ENCODE data around the gene SGTA. TPM values are rescaled to one million over a fixed set of nuclear protein-coding genes. Genes with fewer than 3 reads are reported as not detected.
"Not testable (repeated sequence)": the region's sequence is repeated elsewhere in the genome, so short reads cannot be mapped to it uniquely, and the experiment has no call there.

Gene SGTA
- total and polyA plus RNA-seq, 3 experiments from 2014 or later, result 39.7 to 93.9 (median 87.8) TPM

- H3K4me3 Mint-ChIP-seq, result peak within 1 kb of the TSS; percentile 82 to 95 (median 84)
- peak within 1 kb of the TSS; percentile 66 for H3K4me3 ChIP-seq (ENCODE audit: low read length)
- peaks cover 0 to 7% (median 3%) of the 10 kb centered on the region in 3 donors for H3K36me3 Mint-ChIP-seq
- no peaks in the 10 kb centered on the region for H3K9me3 ChIP-seq (ENCODE audit: low read length)
- no peaks in the 10 kb centered on the region for H3K27me3 Mint-ChIP-seq
- H3K9me3 Mint-ChIP-seq, result no peaks in the 10 kb centered on the region
- POLR2A ChIA-PET, result interaction anchor here (0.5 to 1.0 kb wide), 4 partner anchors 21 to 184 kb away, joined by 3 to 4 read pairs (median 3); partner anchors contain the start of genes SLC39A3 and ZNF555
- no peaks in the 10 kb centered on the region for H3K36me3 ChIP-seq (ENCODE audit: insufficient read depth, low read length)
- DNase-seq, result peak; percentile 97 to 99 (median 98)
- CTCF ChIA-PET, result interaction anchor here (0.7 to 1.8 kb wide), 6 partner anchors 14 to 171 kb away, joined by 3 to 11 read pairs (median 3); no protein-coding TSS in a partner anchor
- peaks cover 6 to 18% (median 7%) of the 10 kb centered on the region in 3 donors for H3K4me1 Mint-ChIP-seq
- no peaks in the 10 kb centered on the region for H3K27me3 ChIP-seq (ENCODE audit: insufficient read depth, low read length, poor library complexity, severe bottlenecking)
- H3K27ac ChIP-seq (ENCODE audit: low read depth, low read length), result peak within 1 kb of the TSS; percentile 57
- H3K4me1 ChIP-seq (ENCODE audit: insufficient read depth, low read length), result no peaks in the 10 kb centered on the region
- peak within 1 kb of the TSS in 5 of 8 donors; percentile 17 to 83 (median 56) for H3K27ac Mint-ChIP-seq
Observed at GRCh38 chr19:2819540-2820111, 36.6 kb upstream of the SGTA start, which contains the start of gene ZNF554. Gene ZNF554 (plus strand): TSS chr19:2819868. CDS start chr19:2820072, 204 bp downstream.

GRCh38 chr19:2817237-2817829 lies 34.3 kb upstream of the SGTA start:
- POLR2A ChIA-PET; H3K36me3 ChIP-seq (ENCODE audit: insufficient read depth, low read length); H3K9me3 ChIP-seq (ENCODE audit: low read length); H3K27me3 Mint-ChIP-seq; H3K4me3 ChIP-seq (ENCODE audit: low read length); H3K9me3 Mint-ChIP-seq; DNase-seq; H3K27me3 ChIP-seq (ENCODE audit: insufficient read depth, low read length, poor library complexity, severe bottlenecking); H3K27ac ChIP-seq (ENCODE audit: low read depth, low read length); H3K4me1 ChIP-seq (ENCODE audit: insufficient read depth, low read length); H3K36me3 Mint-ChIP-seq; CTCF ChIA-PET: not testable (repeated sequence)
- Mint-ChIP-seq H3K4me3 (peak overlapping the region in 3 of 7 donors; percentile 20 to 81 (median 63)), H3K4me1 (peaks cover 4 to 15% (median 6%) of the 10 kb centered on the region in 3 donors), H3K27ac (peak overlapping the region in 1 of 8 donors; percentile 66)

GRCh38 chr19:2816641-2817040 lies 33.6 kb upstream of the SGTA start:
- H3K36me3 ChIP-seq (ENCODE audit: insufficient read depth, low read length), result no peaks in the 10 kb centered on the region
- no peak overlapping the region for H3K27ac Mint-ChIP-seq
- H3K4me1 Mint-ChIP-seq, result peaks cover 4 to 14% (median 6%) of the 10 kb centered on the region in 3 donors
- H3K36me3 Mint-ChIP-seq, result peaks cover 0 to 4% (median 0%) of the 10 kb centered on the region in 3 donors
- ChIA-PET POLR2A (no interaction called here), CTCF (no interaction called here)
- H3K4me1 ChIP-seq (ENCODE audit: insufficient read depth, low read length), result no peaks in the 10 kb centered on the region
- no peaks in the 10 kb centered on the region for H3K9me3 ChIP-seq (ENCODE audit: low read length)
- H3K9me3 Mint-ChIP-seq, result no peaks in the 10 kb centered on the region
- H3K4me3 Mint-ChIP-seq, result no peak overlapping the region
- no peaks in the 10 kb centered on the region for H3K27me3 Mint-ChIP-seq
- no peak overlapping the region for H3K27ac ChIP-seq (ENCODE audit: low read depth, low read length)
- DNase-seq, result no peak
- no peak overlapping the region for H3K4me3 ChIP-seq (ENCODE audit: low read length)
- no peaks in the 10 kb centered on the region for H3K27me3 ChIP-seq (ENCODE audit: insufficient read depth, low read length, poor library complexity, severe bottlenecking)

GRCh38 chr19:2815923-2816322 lies 32.9 kb upstream of the SGTA start:
- POLR2A ChIA-PET, result no interaction called here
- no peaks in the 10 kb centered on the region for H3K36me3 ChIP-seq (ENCODE audit: insufficient read depth, low read length)
- peaks cover 0 to 7% (median 0%) of the 10 kb centered on the region in 3 donors for H3K36me3 Mint-ChIP-seq
- H3K4me1 Mint-ChIP-seq, result peaks cover 1 to 7% (median 4%) of the 10 kb centered on the region in 3 donors
- H3K4me3 ChIP-seq (ENCODE audit: low read length), result no peak overlapping the region
- no peak overlapping the region for H3K4me3 Mint-ChIP-seq
- no peaks in the 10 kb centered on the region for H3K9me3 ChIP-seq (ENCODE audit: low read length)
- no peak for DNase-seq
- H3K27ac ChIP-seq (ENCODE audit: low read depth, low read length), result no peak overlapping the region
- CTCF ChIA-PET, result no interaction called here
- H3K9me3 Mint-ChIP-seq, result no peaks in the 10 kb centered on the region
- H3K27me3 Mint-ChIP-seq, result no peaks in the 10 kb centered on the region
- no peaks in the 10 kb centered on the region for H3K27me3 ChIP-seq (ENCODE audit: insufficient read depth, low read length, poor library complexity, severe bottlenecking)
- no peak overlapping the region for H3K27ac Mint-ChIP-seq
- no peaks in the 10 kb centered on the region for H3K4me1 ChIP-seq (ENCODE audit: insufficient read depth, low read length)

DNA sequence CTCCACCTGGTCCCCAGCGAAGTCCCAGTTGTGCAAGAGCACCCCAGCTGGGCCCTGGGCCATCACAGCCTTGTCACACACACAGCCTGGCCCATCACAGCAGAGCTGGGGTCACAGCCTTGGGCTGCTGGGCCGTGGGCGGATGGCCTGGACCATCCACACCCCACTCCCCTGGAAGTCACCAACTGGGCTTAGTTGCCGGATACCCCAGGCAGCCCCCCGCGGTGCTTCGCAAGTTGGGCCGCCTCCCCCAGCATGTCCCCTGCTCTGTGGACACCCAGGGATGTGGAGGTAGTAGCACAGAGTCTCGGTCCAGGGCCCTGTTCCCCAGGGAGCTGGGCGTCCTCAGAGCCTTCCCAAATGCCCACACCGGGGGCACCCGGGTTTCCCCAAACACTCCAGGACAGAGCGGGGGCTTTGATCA lies 32.1 kb upstream of the SGTA start:
- H3K9me3 Mint-ChIP-seq, result no peaks in the 10 kb centered on the region
- Histone ChIP-seq H3K4me1 (ENCODE audit: insufficient read depth, low read length) (no peaks in the 10 kb centered on the region), H3K9me3 (ENCODE audit: low read length) (no peaks in the 10 kb centered on the region), H3K27ac (ENCODE audit: low read depth, low read length) (no peak overlapping the region), H3K36me3 (ENCODE audit: insufficient read depth, low read length) (no peaks in the 10 kb centered on the region), H3K27me3 (ENCODE audit: insufficient read depth, low read length, poor library complexity, severe bottlenecking) (no peaks in the 10 kb centered on the region), H3K4me3 (ENCODE audit: low read length) (no peak overlapping the region)
- ChIA-PET CTCF (no interaction called here), POLR2A (no interaction called here)
- H3K4me1 Mint-ChIP-seq, result peaks cover 0 to 1% (median under 1%) of the 10 kb centered on the region in 3 donors
- peaks cover 0 to 8% (median 0%) of the 10 kb centered on the region in 3 donors for H3K36me3 Mint-ChIP-seq
- no peak for DNase-seq
- no peak overlapping the region for H3K4me3 Mint-ChIP-seq
- no peaks in the 10 kb centered on the region for H3K27me3 Mint-ChIP-seq
- H3K27ac Mint-ChIP-seq, result no peak overlapping the region

DNA sequence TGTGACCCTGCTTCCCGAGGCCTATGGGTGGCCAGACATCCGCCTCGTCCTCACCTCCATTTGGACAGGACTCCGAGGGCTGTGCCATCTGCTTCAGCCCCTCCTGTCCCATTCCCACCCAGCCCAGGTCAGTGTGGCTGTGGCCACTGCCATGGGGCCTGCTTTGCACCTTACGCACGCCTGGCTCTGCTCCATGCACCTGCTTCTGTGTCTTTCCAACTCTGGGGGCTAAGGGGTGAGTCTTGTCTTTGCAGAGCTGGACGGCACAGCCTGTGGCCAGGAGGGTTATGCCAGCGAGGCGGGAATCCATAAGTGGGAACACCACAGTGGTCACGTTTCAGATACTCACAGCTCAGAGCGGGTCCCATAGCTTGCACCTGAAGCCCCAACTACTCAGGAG lies 31.4 kb upstream of the SGTA start:
- DNase-seq, result no peak
- CTCF ChIA-PET, result no interaction called here
- Histone ChIP-seq H3K4me3 (ENCODE audit: low read length) (no peak overlapping the region), H3K27me3 (ENCODE audit: insufficient read depth, low read length, poor library complexity, severe bottlenecking) (no peaks in the 10 kb centered on the region), H3K36me3 (ENCODE audit: insufficient read depth, low read length) (no peaks in the 10 kb centered on the region), H3K27ac (ENCODE audit: low read depth, low read length) (no peak overlapping the region), H3K4me1 (ENCODE audit: insufficient read depth, low read length) (no peaks in the 10 kb centered on the region), H3K9me3 (ENCODE audit: low read length) (no peaks in the 10 kb centered on the region)
- Mint-ChIP-seq H3K36me3 (peaks cover 0 to 12% (median 0%) of the 10 kb centered on the region in 3 donors), H3K4me1 (no peaks in the 10 kb centered on the region), H3K27me3 (no peaks in the 10 kb centered on the region), H3K4me3 (no peak overlapping the region), H3K9me3 (no peaks in the 10 kb centered on the region), H3K27ac (peak overlapping the region in 1 of 8 donors; percentile 91)
- POLR2A ChIA-PET, result no interaction called here

GRCh38 chr19:2813235-2814160 lies 30.4 kb upstream of the SGTA start:
- Mint-ChIP-seq H3K9me3 (no peaks in the 10 kb centered on the region), H3K27ac (no peak overlapping the region)

More at GRCh38 chr19:2813235-2814160, 30.4 kb upstream of the SGTA start:
- H3K4me3 ChIP-seq (ENCODE audit: low read length), result no peak overlapping the region
- H3K36me3 Mint-ChIP-seq, result peaks cover 3 to 21% (median 7%) of the 10 kb centered on the region in 3 donors
- H3K36me3 ChIP-seq (ENCODE audit: insufficient read depth, low read length), result no peaks in the 10 kb centered on the region
- H3K27ac ChIP-seq (ENCODE audit: low read depth, low read length), result no peak overlapping the region
- DNase-seq, result no peak
- H3K27me3 ChIP-seq (ENCODE audit: insufficient read depth, low read length, poor library complexity, severe bottlenecking), result no peaks in the 10 kb centered on the region
- no peaks in the 10 kb centered on the region for H3K4me1 Mint-ChIP-seq
- H3K4me3 Mint-ChIP-seq, result no peak overlapping the region
- no peaks in the 10 kb centered on the region for H3K9me3 ChIP-seq (ENCODE audit: low read length)
- CTCF ChIA-PET, result no interaction called here
- H3K27me3 Mint-ChIP-seq, result no peaks in the 10 kb centered on the region
- no peaks in the 10 kb centered on the region for H3K4me1 ChIP-seq (ENCODE audit: insufficient read depth, low read length)
- POLR2A ChIA-PET, result no interaction called here
